Pulmonary artery endothelial cell (primary cell): Measurements from ENCODE around the gene C2orf69. TPM values are rescaled to one million over a fixed set of nuclear protein-coding genes. Genes with fewer than 3 reads are reported as not detected.

Experiments
- DNase-seq: peaks from one replicate; pipeline ENCODE4 v3.0.0-alpha.2; 2011; ENCODE audit warnings: low read depth, low spot score
- total RNA-seq: library from RNA; depleted of rRNA; stranded (reverse); fragments of >200 nt; gene quantifications from 2 replicates; pipeline ENCODE4 v1.2.3, GENCODE V29; 2014

Gene C2orf69
- total RNA-seq, 1 donor from 2014 or later: 12.0 TPM

GRCh38 chr2:199966976-199967375 is 55.9 kb downstream of the C2orf69 start:
- no peak for DNase-seq

- no peak for DNase-seq
These were observed 57.0 kb downstream of the C2orf69 start for GRCh38 chr2:199968126-199968525.

GRCh38 chr2:199972088-199972626 is 61.1 kb downstream of the C2orf69 start:
- DNase-seq: no peak

GRCh38 chr2:199973703-199974102 is 62.6 kb downstream of the C2orf69 start:
- no peak for DNase-seq

GRCh38 chr2:199975273-199975895 is 64.3 kb downstream of the C2orf69 start:
- DNase-seq: no peak

Other genes starting within 250 kb of the C2orf69 start
- gene FTCDNL1, start 60.1 kb upstream of the C2orf69 start, total RNA-seq: 0.73 and 1.2 TPM in 2 replicates
- 4.8 and 6.8 TPM in 2 replicates for gene TYW5, start 44.2 kb downstream of the C2orf69 start, total RNA-seq
- gene MAIP1, start 44.3 kb downstream of the C2orf69 start, total RNA-seq: 27.1 and 30.3 TPM in 2 replicates